HEK293 (cell line): ENCODE results near the gene MRPS27.

Experiments
- BCL11A ChIP-seq: fragments of 450-650 bp; formaldehyde crosslinking; IDR thresholded peaks from 2 replicates; pipeline ENCODE4 v1.5.1; 2016; ENCODE audit warnings: low read depth, missing biosample characterization, missing genetic modification characterization
- GFI1B ChIP-seq: fragments of 450-650 bp; formaldehyde crosslinking; IDR thresholded peaks from 2 replicates; pipeline ENCODE4 v1.5.1; 2016; ENCODE audit warnings: missing biosample characterization, missing genetic modification characterization
- GLI4 ChIP-seq: fragments of 450-650 bp; formaldehyde crosslinking; IDR thresholded peaks from 2 replicates; pipeline ENCODE4 v1.5.1; 2016; ENCODE audit warnings: missing biosample characterization, missing genetic modification characterization
- GLIS1 ChIP-seq: fragments of 450-650 bp; formaldehyde crosslinking; IDR thresholded peaks from 2 replicates; pipeline ENCODE4 v1.5.1; 2016; ENCODE audit warnings: missing biosample characterization, missing genetic modification characterization
- HOXC10 ChIP-seq: sonication (generic); formaldehyde crosslinking; IDR thresholded peaks from 2 replicates; pipeline ENCODE4 v1.8.1; 2023; ENCODE audit warnings: mild to moderate bottlenecking, missing genetic modification reagents
- IKZF3 ChIP-seq: fragments of 450-650 bp; IDR thresholded peaks from 2 replicates; pipeline ENCODE4 v1.5.0; 2018; ENCODE audit warnings: missing biosample characterization, mild to moderate bottlenecking, missing genetic modification characterization, moderate library complexity
- KLF8 ChIP-seq: fragments of 450-650 bp; formaldehyde crosslinking; IDR thresholded peaks from 2 replicates; pipeline ENCODE4 v1.5.1; 2016; ENCODE audit warnings: missing biosample characterization, missing genetic modification characterization
- OVOL3 ChIP-seq: fragments of 450-650 bp; formaldehyde crosslinking; IDR thresholded peaks from 2 replicates; pipeline ENCODE4 v1.5.1; 2016; ENCODE audit warnings: missing biosample characterization, missing genetic modification characterization
- REST ChIP-seq: fragments of 450-650 bp; formaldehyde crosslinking; IDR thresholded peaks from 2 replicates; pipeline ENCODE4 v1.5.1; 2016; ENCODE audit warnings: missing biosample characterization, missing genetic modification characterization
- ZBTB21 ChIP-seq: fragments of 450-650 bp; formaldehyde crosslinking; IDR thresholded peaks from 2 replicates; pipeline ENCODE4 v1.5.1; 2017; ENCODE audit warnings: missing biosample characterization, missing genetic modification characterization
- ZBTB26 ChIP-seq: fragments of 450-650 bp; formaldehyde crosslinking; optimal IDR thresholded peaks from 2 replicates; pipeline ENCODE3; 2016; ENCODE audit warnings: missing biosample characterization, mild to moderate bottlenecking, missing genetic modification characterization
- ZBTB6 ChIP-seq: fragments of 450-650 bp; formaldehyde crosslinking; IDR thresholded peaks from 2 replicates; pipeline ENCODE4 v1.5.1; 2017; ENCODE audit warnings: missing biosample characterization, missing genetic modification characterization
- ZEB2 ChIP-seq: fragments of 450-650 bp; formaldehyde crosslinking; IDR thresholded peaks from 2 replicates; pipeline ENCODE4 v1.5.1; 2016; ENCODE audit warnings: missing biosample characterization, missing genetic modification characterization
- ZNF148 ChIP-seq: fragments of 450-650 bp; formaldehyde crosslinking; IDR thresholded peaks from 2 replicates; pipeline ENCODE4 v1.5.0; 2017; ENCODE audit warnings: missing biosample characterization, missing genetic modification characterization, borderline replicate concordance
- ZNF157 ChIP-seq: fragments of 450-650 bp; formaldehyde crosslinking; IDR thresholded peaks from 2 replicates; pipeline ENCODE4 v1.5.1; 2016; ENCODE audit warnings: missing biosample characterization, missing genetic modification characterization
- ZNF239 ChIP-seq: fragments of 450-650 bp; formaldehyde crosslinking; IDR thresholded peaks from 2 replicates; pipeline ENCODE4 v1.5.1; 2016; ENCODE audit warnings: missing biosample characterization, missing genetic modification characterization
- ZNF302 ChIP-seq: fragments of 450-650 bp; formaldehyde crosslinking; IDR thresholded peaks from 2 replicates; pipeline ENCODE4 v1.5.1; 2016; ENCODE audit warnings: missing biosample characterization, missing genetic modification characterization, low read depth
- ZNF335 ChIP-seq: fragments of 450-650 bp; formaldehyde crosslinking; conservative IDR thresholded peaks from 2 replicates; pipeline ENCODE4 v1.5.1; 2016; ENCODE audit warnings: missing biosample characterization, missing genetic modification characterization
- ZNF366 ChIP-seq: fragments of 450-650 bp; formaldehyde crosslinking; conservative IDR thresholded peaks from 2 replicates; pipeline ENCODE4 v1.5.1; 2016; ENCODE audit warnings: missing biosample characterization, missing genetic modification characterization
- ZNF394 ChIP-seq: fragments of 450-650 bp; formaldehyde crosslinking; IDR thresholded peaks from 2 replicates; pipeline ENCODE4 v1.5.1; 2016; ENCODE audit warnings: missing biosample characterization, missing genetic modification characterization, mild to moderate bottlenecking, moderate library complexity, borderline replicate concordance
- ZNF433 ChIP-seq: fragments of 450-650 bp; formaldehyde crosslinking; IDR thresholded peaks from 2 replicates; pipeline ENCODE4 v1.5.1; 2016; ENCODE audit warnings: missing biosample characterization, missing genetic modification characterization, low read depth
- ZNF510 ChIP-seq: fragments of 450-650 bp; formaldehyde crosslinking; IDR thresholded peaks from 2 replicates; pipeline ENCODE4 v1.5.1; 2018; ENCODE audit warnings: mild to moderate bottlenecking, missing genetic modification characterization, missing biosample characterization; ENCODE audit not compliant: insufficient replicate concordance
- ZNF513 ChIP-seq: fragments of 450-650 bp; IDR thresholded peaks from 2 replicates; pipeline ENCODE4 v1.5.1; 2018; ENCODE audit warnings: missing biosample characterization, missing genetic modification characterization
- ZNF530 ChIP-seq: fragments of 450-650 bp; formaldehyde crosslinking; IDR thresholded peaks from 2 replicates; pipeline ENCODE4 v1.5.1; 2016; ENCODE audit warnings: low read depth, missing biosample characterization, missing genetic modification characterization
- ZNF549 ChIP-seq: fragments of 450-650 bp; IDR thresholded peaks from 2 replicates; pipeline ENCODE4 v1.5.1; 2018; ENCODE audit warnings: missing biosample characterization, missing genetic modification characterization, mild to moderate bottlenecking, inconsistent platforms, moderate library complexity
- ZNF571 ChIP-seq: fragments of 450-650 bp; formaldehyde crosslinking; IDR thresholded peaks from 2 replicates; pipeline ENCODE4 v1.5.0; 2017; ENCODE audit warnings: missing biosample characterization, missing genetic modification characterization
- ZNF585B ChIP-seq: fragments of 450-650 bp; formaldehyde crosslinking; IDR thresholded peaks from 2 replicates; pipeline ENCODE4 v1.5.1; 2016; ENCODE audit warnings: missing biosample characterization, missing genetic modification characterization
- ZNF623 ChIP-seq: fragments of 450-650 bp; formaldehyde crosslinking; IDR thresholded peaks from 2 replicates; pipeline ENCODE4 v1.5.1; 2016; ENCODE audit warnings: missing biosample characterization, missing genetic modification characterization
- ZNF670 ChIP-seq: fragments of 450-650 bp; formaldehyde crosslinking; IDR thresholded peaks from 2 replicates; pipeline ENCODE4 v1.5.1; 2016; ENCODE audit warnings: missing biosample characterization, missing genetic modification characterization, low read depth
- ZNF768 ChIP-seq: fragments of 450-650 bp; formaldehyde crosslinking; IDR thresholded peaks from 2 replicates; pipeline ENCODE4 v1.5.1; 2018; ENCODE audit warnings: missing biosample characterization, mild to moderate bottlenecking, missing genetic modification characterization

The MRPS27 gene

GRCh38 chr5:72248410-72248981 lies 71.5 kb downstream of the MRPS27 start (continued):
- TF ChIP-seq HOXC10 (CRISPR knock-in tag) (no peak), IKZF3 (peak; percentile 81; the same call in 1 of the 2 replicates), ZNF302 (no peak), GFI1B (tag by site-specific recombination) (no peak), ZBTB26 (no peak), ZBTB6 (no peak), ZNF513 (no peak), BCL11A (no peak), ZNF623 (tag by site-specific recombination) (no peak), ZNF335 (tag by site-specific recombination) (peak; percentile 65), OVOL3 (tag by site-specific recombination) (peak; percentile 14; the same call in 1 of the 2 replicates), ZNF394 (no peak), ZNF571 (tag by site-specific recombination) (no peak), ZNF549 (tag by site-specific recombination) (no peak), ZNF433 (no peak), ZNF530 (tag by site-specific recombination) (no peak), ZNF366 (peak; percentile 60; the same call in 1 of the 2 replicates), ZNF768 (no peak), ZNF510 (tag by site-specific recombination) (no peak), ZNF157 (tag by site-specific recombination) (no peak), ZNF148 (tag by site-specific recombination) (no peak), KLF8 (peak; percentile 31; the same call in 1 of the 2 replicates), GLI4 (tag by site-specific recombination) (no peak), ZNF585B (tag by site-specific recombination) (no peak), GLIS1 (tag by site-specific recombination) (peak; percentile 77), ZNF670 (tag by site-specific recombination) (no peak), ZBTB21 (tag by site-specific recombination) (no peak; the same call in 1 of the 2 replicates), ZEB2 (peak; percentile 47; the same call in 1 of the 2 replicates), ZNF239 (no peak), REST (tag by site-specific recombination) (no peak)
